ENCODE results near the gene ARID1B. TPM values are rescaled to one million over a fixed set of nuclear protein-coding genes. Genes with fewer than 3 reads are reported as not detected.

ARID1B gene
- total and polyA plus RNA-seq, 7 donors: 8.4 to 115 (median 69.6) TPM

DNA sequence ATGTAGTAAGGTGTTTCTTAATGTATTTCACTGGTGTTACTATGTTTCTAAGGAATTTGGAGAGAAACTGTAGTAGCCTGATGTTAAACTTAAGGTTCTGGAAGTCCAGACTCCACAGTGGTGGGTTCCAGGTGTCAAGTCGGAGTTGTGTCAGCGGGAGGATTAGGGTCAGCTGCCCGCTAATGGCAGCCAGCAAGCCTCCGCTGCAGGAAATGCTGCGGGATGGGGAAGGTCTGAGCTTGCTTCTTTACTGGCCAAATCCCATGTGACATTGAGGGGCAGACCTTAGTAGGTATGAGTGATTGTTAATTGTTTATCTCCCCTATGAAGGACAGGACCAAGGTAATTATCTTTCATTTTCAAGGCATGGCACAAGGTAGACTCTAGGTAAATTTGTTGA is 3.7 kb upstream of the ARID1B start:
- TF ChIP-seq POLR2A (IDR thresholded peaks at IDR 0.05) (no peak), POLR2AphosphoS5 (IDR thresholded peaks at IDR 0.05) (no peak), EP300 (IDR thresholded peaks at IDR 0.05) (no peak)
- TF ChIP-seq, protein P1, sequence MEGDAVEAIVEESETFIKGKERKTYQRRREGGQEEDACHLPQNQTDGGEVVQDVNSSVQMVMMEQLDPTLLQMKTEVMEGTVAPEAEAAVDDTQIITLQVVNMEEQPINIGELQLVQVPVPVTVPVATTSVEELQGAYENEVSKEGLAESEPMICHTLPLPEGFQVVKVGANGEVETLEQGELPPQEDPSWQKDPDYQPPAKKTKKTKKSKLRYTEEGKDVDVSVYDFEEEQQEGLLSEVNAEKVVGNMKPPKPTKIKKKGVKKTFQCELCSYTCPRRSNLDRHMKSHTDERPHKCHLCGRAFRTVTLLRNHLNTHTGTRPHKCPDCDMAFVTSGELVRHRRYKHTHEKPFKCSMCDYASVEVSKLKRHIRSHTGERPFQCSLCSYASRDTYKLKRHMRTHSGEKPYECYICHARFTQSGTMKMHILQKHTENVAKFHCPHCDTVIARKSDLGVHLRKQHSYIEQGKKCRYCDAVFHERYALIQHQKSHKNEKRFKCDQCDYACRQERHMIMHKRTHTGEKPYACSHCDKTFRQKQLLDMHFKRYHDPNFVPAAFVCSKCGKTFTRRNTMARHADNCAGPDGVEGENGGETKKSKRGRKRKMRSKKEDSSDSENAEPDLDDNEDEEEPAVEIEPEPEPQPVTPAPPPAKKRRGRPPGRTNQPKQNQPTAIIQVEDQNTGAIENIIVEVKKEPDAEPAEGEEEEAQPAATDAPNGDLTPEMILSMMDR (IDR thresholded peaks at IDR 0.05): no peak
- 89 to 93% methylated on average over 5 of the region's 5 CpGs for WGBS, 2 donors
- Histone ChIP-seq H3K4me1 (peaks cover 3 to 22% (median 18%) of the 10 kb centered on the region in 4 donors), H3K9me3 (no peaks in the 10 kb centered on the region), H3K27me3 (no peaks in the 10 kb centered on the region), H3K4me3 (no peak overlapping the region), H3K27ac (peak overlapping the region in 2 of 4 donors; percentile 97 to 99), H3K36me3 (no peaks in the 10 kb centered on the region)
- intact Hi-C loops (cut with DNase I): no loop called here
- no peak for DNase-seq

GRCh38 chr6:156773935-156774852 is 3.0 kb upstream of the ARID1B start:
- DNase-seq: no peak
- no peak overlapping the region for H3K4me3 ChIP-seq
- intact Hi-C loops (cut with DNase I): no loop called here
- no peaks in the 10 kb centered on the region for H3K9me3 ChIP-seq
- H3K4me1 ChIP-seq: peaks cover 3 to 22% (median 18%) of the 10 kb centered on the region in 4 donors
- peak overlapping the region; percentile 97 to 99 (median 98) for H3K27ac ChIP-seq
- no peaks in the 10 kb centered on the region for H3K36me3 ChIP-seq
- 72 to 82% methylated on average over 15 of the region's 15 CpGs for WGBS, 2 donors
- TF ChIP-seq, protein P1 (IDR thresholded peaks at IDR 0.05): no peak
- no peak for TF ChIP-seq POLR2AphosphoS5 (IDR thresholded peaks at IDR 0.05)
- TF ChIP-seq EP300 (IDR thresholded peaks at IDR 0.05): no peak
- TF ChIP-seq POLR2A (IDR thresholded peaks at IDR 0.05): no peak
- H3K27me3 ChIP-seq: no peaks in the 10 kb centered on the region

- Histone ChIP-seq H3K36me3 (no peaks in the 10 kb centered on the region), H3K27ac (peak overlapping the region; percentile 97 to 99 (median 98)), H3K9me3 (no peaks in the 10 kb centered on the region), H3K4me3 (no peak overlapping the region), H3K4me1 (peaks cover 3 to 22% (median 19%) of the 10 kb centered on the region in 4 donors), H3K27me3 (no peaks in the 10 kb centered on the region)
- no peak for DNase-seq
- intact Hi-C loops (cut with DNase I): loop anchor here (5.0 kb wide), 5 partner anchors 182 to 1463 kb away; partner anchors contain the start of gene TFB1M
- WGBS, 2 donors: 18 to 50% methylated on average over 5 of the region's 5 CpGs
- no peak for TF ChIP-seq POLR2A (IDR thresholded peaks at IDR 0.05)
- TF ChIP-seq EP300 (IDR thresholded peaks at IDR 0.05): no peak
- TF ChIP-seq, protein P1 (IDR thresholded peaks at IDR 0.05): no peak
Measured at GRCh38 chr6:156774863-156775405, 2.2 kb upstream of the ARID1B start.

GRCh38 chr6:156775717-156776116 is 1.5 kb upstream of the ARID1B start:
- intact Hi-C loops (cut with DNase I): loop anchor here (1.0 to 5.0 kb wide), 6 partner anchors 55 to 1463 kb away; partner anchors contain the start of gene TFB1M
- H3K9me3 ChIP-seq: no peaks in the 10 kb centered on the region
- 32 to 69% methylated on average over 5 of the region's 5 CpGs for WGBS, 2 donors
- DNase-seq: no peak
- peak overlapping the region; percentile 97 to 99 (median 98) for H3K27ac ChIP-seq
- no peaks in the 10 kb centered on the region for H3K36me3 ChIP-seq
- TF ChIP-seq POLR2A (IDR thresholded peaks at IDR 0.05): no peak
- no peak for TF ChIP-seq EP300 (IDR thresholded peaks at IDR 0.05)
- TF ChIP-seq POLR2AphosphoS5 (IDR thresholded peaks at IDR 0.05): no peak
- TF ChIP-seq, protein P1 (IDR thresholded peaks at IDR 0.05): no peak
- H3K27me3 ChIP-seq: no peaks in the 10 kb centered on the region
- H3K4me1 ChIP-seq: peaks cover 3 to 28% (median 24%) of the 10 kb centered on the region in 4 donors
- H3K4me3 ChIP-seq: peak overlapping the region in 1 of 4 donors; percentile 91
